Neural cell (in vitro differentiated cells): Measurements from ENCODE around the gene PNLIPRP3. TPM values are rescaled to one million over a fixed set of nuclear protein-coding genes. Genes with fewer than 3 reads are reported as not detected.

ENCODE experiments used
- H2AFZ ChIP-seq: fragments of 200-600, 300-800 bp; sonication (generic), shearing (Covaris generic); 2 replicates; pipeline ENCODE4 v1.6.0; 2014; ENCODE audit warnings: low read depth, mild to moderate bottlenecking, antibody characterized with exemption, low read length, moderate library complexity
- H3F3A ChIP-seq: fragments of 200-600 bp; shearing (Covaris generic); 2 replicates; pipeline ENCODE4 v1.6.1; 2016; ENCODE audit warnings: mild to moderate bottlenecking, moderate library complexity, mixed read lengths, antibody characterized with exemption, low read length; ENCODE audit not compliant: insufficient read depth, poor library complexity, severe bottlenecking
- H3K27ac ChIP-seq: fragments of 200-600, 300-800 bp; sonication (generic), shearing (Covaris generic); 2 replicates; pipeline ENCODE4 v1.5.1; 2014; ENCODE audit warnings: mild to moderate bottlenecking, low read length, moderate library complexity
- H3K27me3 ChIP-seq: fragments of 300-800, 200-600 bp; sonication (generic), shearing (Covaris generic); 2 replicates; pipeline ENCODE4 v1.6.0; 2014; ENCODE audit warnings: mild to moderate bottlenecking, low read depth, low read length, moderate library complexity; ENCODE audit not compliant: insufficient read depth
- H3K36me3 ChIP-seq: fragments of 300-800, 200-600 bp; sonication (generic), shearing (Covaris generic); 2 replicates; pipeline ENCODE4 v1.5.1; 2014; ENCODE audit warnings: mild to moderate bottlenecking, antibody characterized with exemption, low read length, moderate library complexity; ENCODE audit not compliant: insufficient read depth
- H3K4me2 ChIP-seq: fragments of 300-800, 200-600 bp; sonication (generic), shearing (Covaris generic); 2 replicates; pipeline ENCODE4 v1.6.0; 2014; ENCODE audit warnings: mild to moderate bottlenecking, low read length
- H3K4me3 ChIP-seq: fragments of 300-800, 200-600 bp; sonication (generic), shearing (Covaris generic); 2 replicates; pipeline ENCODE4 v1.5.1; 2014; ENCODE audit warnings: mild to moderate bottlenecking, low read length, moderate library complexity
- H3K79me2 ChIP-seq: fragments of 200-600 bp; shearing (Covaris generic); replicated peaks from 2 replicates; pipeline ENCODE4 v1.6.0; 2014; ENCODE audit warnings: mild to moderate bottlenecking, low read length, moderate library complexity; ENCODE audit not compliant: insufficient read depth
- H3K9ac ChIP-seq: fragments of 300-800, 200-600 bp; sonication (generic), shearing (Covaris generic); 2 replicates; pipeline ENCODE4 v1.6.1; 2016; ENCODE audit warnings: mild to moderate bottlenecking, low read length, mixed read lengths
- H3K9me2 ChIP-seq: fragments of 200-600 bp; shearing (Covaris generic); 2 replicates; pipeline ENCODE4 v1.6.1; 2016; ENCODE audit warnings: mild to moderate bottlenecking, low read length, mixed read lengths; ENCODE audit not compliant: insufficient read depth
- H3K9me3 ChIP-seq: fragments of 200-600, 300-800 bp; sonication (generic), shearing (Covaris generic); 2 replicates; pipeline ENCODE4 v1.6.1; 2016; ENCODE audit warnings: mild to moderate bottlenecking, mixed run types, low read length, moderate library complexity, mixed read lengths
- H4K20me1 ChIP-seq: fragments of 200-600 bp; shearing (Covaris generic); 2 replicates; pipeline ENCODE4 v1.6.1; 2016; ENCODE audit warnings: mild to moderate bottlenecking, mixed run types; ENCODE audit not compliant: insufficient read depth
- EP300 ChIP-seq: fragments of 450-650 bp; conservative IDR thresholded peaks from 2 replicates; pipeline ENCODE4 v1.6.1; 2014; ENCODE audit warnings: antibody characterized with exemption, mild to moderate bottlenecking, moderate library complexity; ENCODE audit not compliant: poor library complexity, severe bottlenecking
- EZH2 ChIP-seq: fragments of 200-600, 300-800 bp; shearing (Covaris generic), sonication (generic); IDR thresholded peaks from 2 replicates; pipeline ENCODE4 v1.6.1; 2014; ENCODE audit warnings: antibody characterized with exemption, low read length, borderline replicate concordance, mild to moderate bottlenecking; ENCODE audit not compliant: insufficient read depth, poor library complexity, severe bottlenecking
- MXI1 ChIP-seq: fragments of 450-650 bp; conservative IDR thresholded peaks from 2 replicates; pipeline ENCODE4 v1.6.1; 2014; ENCODE audit warnings: antibody characterized with exemption, mild to moderate bottlenecking; ENCODE audit not compliant: poor library complexity, severe bottlenecking
- POLR2AphosphoS5 ChIP-seq: IDR thresholded peaks from 2 replicates; pipeline ENCODE4 v1.6.1; 2012
- RAD21 ChIP-seq: fragments of 450-650 bp; conservative IDR thresholded peaks from 2 replicates; pipeline ENCODE4 v1.6.1; 2014; ENCODE audit warnings: antibody characterized with exemption, mild to moderate bottlenecking, moderate library complexity
- SMC3 ChIP-seq: fragments of 450-650 bp; conservative IDR thresholded peaks from 2 replicates; pipeline ENCODE4 v1.6.1; 2014; ENCODE audit warnings: antibody characterized with exemption, mild to moderate bottlenecking, moderate library complexity; ENCODE audit not compliant: poor library complexity
- TAF1 ChIP-seq: IDR thresholded peaks from 2 replicates; pipeline ENCODE4 v1.6.1; 2012; ENCODE audit warnings: low read depth
- polyA plus RNA-seq: library from polyadenylated mRNA; depleted of rRNA; stranded (reverse); fragments of >200 nt; gene quantifications from 2 replicates; pipeline ENCODE4 v1.2.3, GENCODE V29; 2014
- TF ChIP-seq, protein P1 (sequence below): fragments of 450-650 bp; IDR thresholded peaks from 2 replicates; pipeline ENCODE4 v1.5.1; 2014; ENCODE audit warnings: antibody characterized with exemption, mild to moderate bottlenecking, moderate library complexity; ENCODE audit not compliant: poor library complexity, severe bottlenecking
- TF ChIP-seq, protein P2 (sequence below): IDR thresholded peaks from 2 replicates; pipeline ENCODE4 v1.6.1; 2012; ENCODE audit warnings: borderline replicate concordance

The PNLIPRP3 gene
- polyA plus RNA-seq, 1 donor from 2014 or later: not detected

DNA sequence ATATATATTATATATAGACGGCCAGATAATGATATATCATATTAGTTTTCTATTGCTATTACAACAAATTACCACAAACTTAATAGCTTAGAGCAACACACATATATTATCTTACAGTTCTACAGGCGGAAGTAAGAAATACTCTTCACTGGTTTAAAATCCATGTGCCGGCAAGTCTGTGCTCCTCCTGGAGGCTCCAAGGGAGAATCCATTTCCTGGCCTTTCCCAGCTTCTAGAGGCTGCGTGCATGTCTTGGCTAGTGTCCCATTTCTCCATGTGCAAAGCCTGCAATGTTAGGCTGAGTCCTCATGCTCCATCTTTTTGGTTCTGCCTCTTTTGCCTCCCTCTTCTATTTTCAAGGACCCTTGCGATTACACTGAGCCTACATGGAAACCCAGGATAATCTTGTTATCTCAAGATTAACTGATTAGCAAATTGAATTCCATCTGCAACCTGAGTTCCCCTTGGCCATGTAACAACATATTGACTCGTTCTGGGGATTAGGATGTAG is 23.9 kb upstream of the PNLIPRP3 start (continued):
- TF ChIP-seq, protein P1, sequence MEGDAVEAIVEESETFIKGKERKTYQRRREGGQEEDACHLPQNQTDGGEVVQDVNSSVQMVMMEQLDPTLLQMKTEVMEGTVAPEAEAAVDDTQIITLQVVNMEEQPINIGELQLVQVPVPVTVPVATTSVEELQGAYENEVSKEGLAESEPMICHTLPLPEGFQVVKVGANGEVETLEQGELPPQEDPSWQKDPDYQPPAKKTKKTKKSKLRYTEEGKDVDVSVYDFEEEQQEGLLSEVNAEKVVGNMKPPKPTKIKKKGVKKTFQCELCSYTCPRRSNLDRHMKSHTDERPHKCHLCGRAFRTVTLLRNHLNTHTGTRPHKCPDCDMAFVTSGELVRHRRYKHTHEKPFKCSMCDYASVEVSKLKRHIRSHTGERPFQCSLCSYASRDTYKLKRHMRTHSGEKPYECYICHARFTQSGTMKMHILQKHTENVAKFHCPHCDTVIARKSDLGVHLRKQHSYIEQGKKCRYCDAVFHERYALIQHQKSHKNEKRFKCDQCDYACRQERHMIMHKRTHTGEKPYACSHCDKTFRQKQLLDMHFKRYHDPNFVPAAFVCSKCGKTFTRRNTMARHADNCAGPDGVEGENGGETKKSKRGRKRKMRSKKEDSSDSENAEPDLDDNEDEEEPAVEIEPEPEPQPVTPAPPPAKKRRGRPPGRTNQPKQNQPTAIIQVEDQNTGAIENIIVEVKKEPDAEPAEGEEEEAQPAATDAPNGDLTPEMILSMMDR: no peak

DNA sequence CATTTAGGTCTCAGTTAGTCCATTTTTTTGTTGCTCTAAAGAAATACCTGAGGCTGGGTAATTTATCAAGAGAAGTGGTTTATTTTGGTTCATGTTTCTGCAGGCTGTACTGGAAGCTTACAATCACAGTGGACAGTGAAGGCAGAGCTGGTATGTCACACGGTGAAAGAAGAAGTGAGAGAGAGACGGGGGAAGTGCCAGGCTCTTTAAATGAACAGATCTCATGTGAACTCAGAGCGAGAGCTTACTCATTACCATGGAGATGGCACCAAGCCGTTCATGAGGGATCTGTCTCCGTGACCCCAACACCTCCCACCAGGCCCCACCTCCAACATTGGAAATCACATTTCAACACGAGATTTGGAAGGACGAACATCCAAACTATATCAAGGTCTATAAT is 18.9 kb upstream of the PNLIPRP3 start:
- H3F3A ChIP-seq: no peaks in the 10 kb centered on the region
- no peaks in the 10 kb centered on the region for H3K9me3 ChIP-seq
- no peak overlapping the region for H2AFZ ChIP-seq
- no peaks in the 10 kb centered on the region for H3K9me2 ChIP-seq
- H3K36me3 ChIP-seq: no peaks in the 10 kb centered on the region
- no peaks in the 10 kb centered on the region for H4K20me1 ChIP-seq
- H3K27ac ChIP-seq: no peak overlapping the region
- no peaks in the 10 kb centered on the region for H3K27me3 ChIP-seq
- H3K4me3 ChIP-seq: no peak overlapping the region
- TF ChIP-seq TAF1 (no peak), SMC3 (no peak), EP300 (no peak), RAD21 (no peak), EZH2 (no peak), MXI1 (no peak), POLR2AphosphoS5 (no peak)
- TF ChIP-seq, protein P2, sequence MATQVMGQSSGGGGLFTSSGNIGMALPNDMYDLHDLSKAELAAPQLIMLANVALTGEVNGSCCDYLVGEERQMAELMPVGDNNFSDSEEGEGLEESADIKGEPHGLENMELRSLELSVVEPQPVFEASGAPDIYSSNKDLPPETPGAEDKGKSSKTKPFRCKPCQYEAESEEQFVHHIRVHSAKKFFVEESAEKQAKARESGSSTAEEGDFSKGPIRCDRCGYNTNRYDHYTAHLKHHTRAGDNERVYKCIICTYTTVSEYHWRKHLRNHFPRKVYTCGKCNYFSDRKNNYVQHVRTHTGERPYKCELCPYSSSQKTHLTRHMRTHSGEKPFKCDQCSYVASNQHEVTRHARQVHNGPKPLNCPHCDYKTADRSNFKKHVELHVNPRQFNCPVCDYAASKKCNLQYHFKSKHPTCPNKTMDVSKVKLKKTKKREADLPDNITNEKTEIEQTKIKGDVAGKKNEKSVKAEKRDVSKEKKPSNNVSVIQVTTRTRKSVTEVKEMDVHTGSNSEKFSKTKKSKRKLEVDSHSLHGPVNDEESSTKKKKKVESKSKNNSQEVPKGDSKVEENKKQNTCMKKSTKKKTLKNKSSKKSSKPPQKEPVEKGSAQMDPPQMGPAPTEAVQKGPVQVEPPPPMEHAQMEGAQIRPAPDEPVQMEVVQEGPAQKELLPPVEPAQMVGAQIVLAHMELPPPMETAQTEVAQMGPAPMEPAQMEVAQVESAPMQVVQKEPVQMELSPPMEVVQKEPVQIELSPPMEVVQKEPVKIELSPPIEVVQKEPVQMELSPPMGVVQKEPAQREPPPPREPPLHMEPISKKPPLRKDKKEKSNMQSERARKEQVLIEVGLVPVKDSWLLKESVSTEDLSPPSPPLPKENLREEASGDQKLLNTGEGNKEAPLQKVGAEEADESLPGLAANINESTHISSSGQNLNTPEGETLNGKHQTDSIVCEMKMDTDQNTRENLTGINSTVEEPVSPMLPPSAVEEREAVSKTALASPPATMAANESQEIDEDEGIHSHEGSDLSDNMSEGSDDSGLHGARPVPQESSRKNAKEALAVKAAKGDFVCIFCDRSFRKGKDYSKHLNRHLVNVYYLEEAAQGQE: no peak
- TF ChIP-seq, protein P1: no peak
- no peak overlapping the region for H3K4me2 ChIP-seq
- H3K9ac ChIP-seq: no peak overlapping the region
- H3K79me2 ChIP-seq: no peaks in the 10 kb centered on the region

DNA sequence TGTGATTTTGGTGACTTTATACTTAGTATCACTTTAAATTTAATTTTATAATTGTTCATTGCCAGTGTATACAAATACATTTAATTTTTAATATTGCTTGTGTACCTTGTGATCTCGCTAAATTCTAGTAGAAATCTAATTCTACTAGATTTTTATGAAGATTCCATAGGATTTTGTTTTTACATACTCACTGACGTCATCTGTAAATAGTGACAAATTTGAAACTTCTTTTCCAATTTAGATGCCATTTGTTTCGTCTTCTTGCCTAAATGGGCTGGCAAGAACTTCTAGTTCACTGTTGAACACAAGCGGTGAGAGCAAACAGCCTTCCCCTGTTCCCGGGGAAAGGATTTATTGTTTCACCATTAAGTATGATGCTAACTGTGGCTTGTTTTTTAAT is 17.3 kb upstream of the PNLIPRP3 start:
- no peaks in the 10 kb centered on the region for H3K27me3 ChIP-seq
- no peaks in the 10 kb centered on the region for H3F3A ChIP-seq
- no peaks in the 10 kb centered on the region for H3K36me3 ChIP-seq
- H3K9me3 ChIP-seq: no peaks in the 10 kb centered on the region
- H3K4me3 ChIP-seq: no peak overlapping the region
- H3K79me2 ChIP-seq: no peaks in the 10 kb centered on the region
- H3K9ac ChIP-seq: no peak overlapping the region
- H2AFZ ChIP-seq: no peak overlapping the region
- H3K27ac ChIP-seq: no peak overlapping the region
- TF ChIP-seq, protein P2: no peak
- TF ChIP-seq EP300 (no peak), POLR2AphosphoS5 (no peak), TAF1 (no peak)
- TF ChIP-seq, protein P1: no peak
- H3K4me2 ChIP-seq: no peak overlapping the region
- no peaks in the 10 kb centered on the region for H3K9me2 ChIP-seq
- H4K20me1 ChIP-seq: no peaks in the 10 kb centered on the region
